Body of pancreas (tissue), 4 donors: ENCODE measurements around the gene WDR17. TPM values are rescaled to one million over a fixed set of nuclear protein-coding genes. Genes with fewer than 3 reads are reported as not detected.

Experiments used
- ATAC-seq: fragments of 150-250 bp; one replicate; pipeline ENCODE4 v1.9.1; 2016
- DNase-seq, 4 donors: peaks; one replicate each; pipeline ENCODE4 v3.0.0-alpha.2; 2019
- H3K27ac ChIP-seq, 4 donors: fragments of 200-600 bp; sonication (generic); 1 replicate in 3 of 4; 2 replicates in 1 of 4; pipeline versions ENCODE4 v1.5.1 to v1.6.1; 2016 to 2019; ENCODE audit warnings: mild to moderate bottlenecking in 1 of 4, mixed read lengths in 1 of 4, moderate library complexity in 1 of 4
- H3K27me3 ChIP-seq, 2 donors: fragments of 200-600 bp; sonication (generic); one replicate each; pipeline ENCODE4 v1.6.0; 2016; ENCODE audit warnings: mild to moderate bottlenecking in 1 of 2
- H3K36me3 ChIP-seq, 2 donors: fragments of 200-600 bp; sonication (generic); replicated peaks in 1 of 2; 2 replicates each; pipeline ENCODE4 v1.5.1; 2016; ENCODE audit warnings: low read depth in 2 of 2; ENCODE audit not compliant: insufficient read depth in 1 of 2
- H3K4me1 ChIP-seq: fragments of 200-600 bp; sonication (generic); one replicate; pipeline ENCODE4 v1.6.0; 2016
- H3K4me3 ChIP-seq, 2 donors: fragments of 200-600 bp; sonication (generic); 1 replicate in 1 of 2; 2 replicates in 1 of 2; pipeline ENCODE4 v1.5.1; 2016 to 2019
- H3K9me3 ChIP-seq, 3 donors: fragments of 200-600 bp; sonication (generic); 1 replicate in 2 of 3; 2 replicates in 1 of 3; pipeline ENCODE4 v1.5.1; 2016
- CTCF ChIP-seq, 7 experiments: fragments of 450-650 bp in 4 of 7; fragments of 200-600 bp in 3 of 7; sonication (generic) in 3 of 7; IDR thresholded peaks; one replicate each; pipeline ENCODE4 v1.5.1; 2016 to 2019; ENCODE audit warnings: antibody characterized with exemption in 7 of 7
- POLR2A ChIP-seq, 3 donors: fragments of 450-650 bp; IDR thresholded peaks; one replicate each; pipeline ENCODE4 v1.6.1; 2016; ENCODE audit warnings: antibody characterized with exemption in 3 of 3, mild to moderate bottlenecking in 2 of 3
- WGBS, 2 donors: methylation state at CpG; one replicate each; pipeline ENCODE4 v1.1.5; 2017; 5-methylcytosine and 5-hydroxymethylcytosine counted together
- intact Hi-C: fragments of 100-400 bp; cut with DNase I; formaldehyde crosslinking; loops from one replicate; pipeline ENCODE4 v1.15.1; 2023
- total RNA-seq, 2 donors: library from RNA; depleted of rRNA; stranded (reverse); fragments of >200 nt; gene quantifications; one replicate each; pipeline ENCODE4 v1.1.0, GENCODE V29; 2016

The WDR17 gene
- total RNA-seq, 2 donors from 2014 or later: 3.9 to 6.3 TPM

DNA sequence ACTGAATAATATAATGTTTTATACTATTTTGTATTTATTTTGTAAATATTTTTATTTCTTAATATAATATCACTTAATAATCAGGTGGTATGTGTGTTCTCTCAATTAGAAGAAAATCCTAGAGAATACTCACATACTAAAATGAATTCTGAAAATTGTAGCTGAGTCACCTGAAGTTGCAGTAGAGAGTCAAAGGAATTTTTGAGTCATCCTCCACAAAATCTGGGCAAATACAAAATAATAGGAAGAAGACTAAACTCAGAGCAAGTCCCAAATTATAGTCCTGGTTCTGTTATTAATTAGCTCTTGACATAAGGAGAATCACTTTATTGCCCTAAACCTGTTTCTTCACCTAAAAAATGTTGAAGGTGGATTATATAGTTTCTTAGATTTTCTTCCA, 72.0 kb downstream of the WDR17 start:
- H3K27me3 ChIP-seq: no peaks in the 10 kb centered on the region
- no peak for TF ChIP-seq POLR2A (IDR thresholded peaks at IDR 0.05)
- TF ChIP-seq CTCF (IDR thresholded peaks at IDR 0.05): no peak
- intact Hi-C loops: no loop called here
- H3K4me3 ChIP-seq: no peak overlapping the region
- DNase-seq (no peak), ATAC-seq (no peak)
- no peaks in the 10 kb centered on the region for H3K9me3 ChIP-seq
- H3K36me3 ChIP-seq: no peaks in the 10 kb centered on the region
- no peaks in the 10 kb centered on the region for H3K4me1 ChIP-seq
- no peak overlapping the region for H3K27ac ChIP-seq

- no peaks in the 10 kb centered on the region for H3K27me3 ChIP-seq
- ATAC-seq (no peak), DNase-seq (no peak)
- no peak for TF ChIP-seq CTCF (IDR thresholded peaks at IDR 0.05)
- no peak for TF ChIP-seq POLR2A (IDR thresholded peaks at IDR 0.05)
- H3K4me3 ChIP-seq: no peak overlapping the region
- no peak overlapping the region for H3K27ac ChIP-seq
- no peaks in the 10 kb centered on the region for H3K36me3 ChIP-seq
- intact Hi-C loops: no loop called here
- H3K9me3 ChIP-seq: no peaks in the 10 kb centered on the region
- no peaks in the 10 kb centered on the region for H3K4me1 ChIP-seq
These were observed 73.9 kb downstream of the WDR17 start for GRCh38 chr4:176139518-176139917.

GRCh38 chr4:176142253-176142652, 76.6 kb downstream of the WDR17 start:
- no peak overlapping the region for H3K4me3 ChIP-seq
- H3K36me3 ChIP-seq: no peaks in the 10 kb centered on the region
- no peaks in the 10 kb centered on the region for H3K27me3 ChIP-seq
- no peaks in the 10 kb centered on the region for H3K9me3 ChIP-seq
- ATAC-seq: no peak
- no peak for DNase-seq
- intact Hi-C loops: no loop called here
- TF ChIP-seq CTCF (IDR thresholded peaks at IDR 0.05) (no peak), POLR2A (IDR thresholded peaks at IDR 0.05) (no peak)
- 57 to 73% methylated on average over 2 of the region's 2 CpGs for WGBS, 2 donors
- H3K27ac ChIP-seq: no peak overlapping the region
- no peaks in the 10 kb centered on the region for H3K4me1 ChIP-seq

- H3K27me3 ChIP-seq: no peaks in the 10 kb centered on the region
- intact Hi-C loops: no loop called here
- no peaks in the 10 kb centered on the region for H3K36me3 ChIP-seq
- H3K27ac ChIP-seq: no peak overlapping the region
- H3K4me1 ChIP-seq: no peaks in the 10 kb centered on the region
- TF ChIP-seq CTCF (IDR thresholded peaks at IDR 0.05) (no peak), POLR2A (IDR thresholded peaks at IDR 0.05) (no peak)
- no peak for ATAC-seq
- H3K9me3 ChIP-seq: no peaks in the 10 kb centered on the region
- no peak overlapping the region for H3K4me3 ChIP-seq
- no peak for DNase-seq
- WGBS, 2 donors: 66 to 67% methylated on average over 3 of the region's 3 CpGs
These were observed 84.2 kb downstream of the WDR17 start for GRCh38 chr4:176149680-176150355.

DNA sequence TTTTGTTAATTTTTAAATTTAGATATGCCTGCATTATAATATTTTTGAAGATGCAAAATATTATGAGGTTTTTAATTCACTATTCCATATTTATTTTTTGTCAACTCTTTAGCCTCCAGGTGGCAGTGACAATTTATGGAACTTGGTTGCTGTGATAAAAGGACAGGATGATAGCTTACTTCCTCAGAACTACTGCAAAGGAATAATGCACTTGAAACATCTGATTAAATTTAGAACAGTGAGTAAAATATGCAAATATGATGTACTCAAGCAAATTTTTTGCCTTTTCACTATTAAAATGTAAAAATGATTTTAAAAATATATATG, 84.7 kb downstream of the WDR17 start:
- no peaks in the 10 kb centered on the region for H3K4me1 ChIP-seq
- intact Hi-C loops: no loop called here
- H3K4me3 ChIP-seq: no peak overlapping the region
- H3K27me3 ChIP-seq: no peaks in the 10 kb centered on the region
- TF ChIP-seq CTCF (IDR thresholded peaks at IDR 0.05) (peak in 3 of 7 experiments; percentile 28 to 33 (median 29)), POLR2A (IDR thresholded peaks at IDR 0.05) (no peak)
- H3K27ac ChIP-seq: no peak overlapping the region
- ATAC-seq (no peak), DNase-seq (no peak)
- no peaks in the 10 kb centered on the region for H3K9me3 ChIP-seq
- H3K36me3 ChIP-seq: no peaks in the 10 kb centered on the region
